GM20000 (cell line): ENCODE data around the gene CYP27A1.
"Not testable (repeated sequence)": the region's sequence is repeated elsewhere in the genome, so short reads cannot be mapped to it uniquely, and the experiment has no call there.

Experiments
- DNase-seq: peaks from one replicate; pipeline ENCODE4 v3.0.0; 2012; ENCODE audit warnings: low spot score
- CTCF ChIP-seq: IDR thresholded peaks from 2 replicates; pipeline ENCODE4 v1.5.1; 2012; ENCODE audit warnings: mild to moderate bottlenecking, control low read depth; ENCODE audit errors: extremely low read depth, missing control alignments

The CYP27A1 gene

GRCh38 chr2:218755198-218755566, 26.8 kb upstream of the CYP27A1 start:
- DNase-seq: no peak
- no peak for TF ChIP-seq CTCF

- DNase-seq: no peak
- TF ChIP-seq CTCF: no peak
Observed at GRCh38 chr2:218755567-218756404, 26.2 kb upstream of the CYP27A1 start.

GRCh38 chr2:218756599-218757377, 25.2 kb upstream of the CYP27A1 start:
- no peak for DNase-seq
- TF ChIP-seq CTCF: no peak

GRCh38 chr2:218761795-218762194, 20.2 kb upstream of the CYP27A1 start:
- TF ChIP-seq CTCF: no peak
- no peak for DNase-seq

- not testable (repeated sequence) for DNase-seq
Observed at GRCh38 chr2:218772759-218773158, 9.2 kb upstream of the CYP27A1 start.

- TF ChIP-seq CTCF: no peak
- DNase-seq: no peak
Observed at GRCh38 chr2:218773881-218774280, 8.1 kb upstream of the CYP27A1 start.

GRCh38 chr2:218776488-218776887, 5.5 kb upstream of the CYP27A1 start:
- no peak for DNase-seq
- no peak for TF ChIP-seq CTCF
